NT2/D1 (cell line): ENCODE results near the gene KLRB1.
"Not testable (repeated sequence)": the region's sequence is repeated elsewhere in the genome, so short reads cannot be mapped to it uniquely, and the experiment has no call there.

Experiments used
- SUZ12 ChIP-seq: IDR thresholded peaks from 2 replicates; pipeline ENCODE4 v1.6.1; 2011; ENCODE audit not compliant: insufficient read length, insufficient read depth; ENCODE audit errors: extremely low read depth
- YY1 ChIP-seq: IDR thresholded peaks from 2 replicates; pipeline ENCODE4 v1.6.1; 2011; ENCODE audit not compliant: insufficient read length, insufficient read depth
- ZNF274 ChIP-seq: IDR thresholded peaks from 2 replicates; pipeline ENCODE4 v1.6.1; 2011; ENCODE audit warnings: mild to moderate bottlenecking, low read depth, low read length

DNA sequence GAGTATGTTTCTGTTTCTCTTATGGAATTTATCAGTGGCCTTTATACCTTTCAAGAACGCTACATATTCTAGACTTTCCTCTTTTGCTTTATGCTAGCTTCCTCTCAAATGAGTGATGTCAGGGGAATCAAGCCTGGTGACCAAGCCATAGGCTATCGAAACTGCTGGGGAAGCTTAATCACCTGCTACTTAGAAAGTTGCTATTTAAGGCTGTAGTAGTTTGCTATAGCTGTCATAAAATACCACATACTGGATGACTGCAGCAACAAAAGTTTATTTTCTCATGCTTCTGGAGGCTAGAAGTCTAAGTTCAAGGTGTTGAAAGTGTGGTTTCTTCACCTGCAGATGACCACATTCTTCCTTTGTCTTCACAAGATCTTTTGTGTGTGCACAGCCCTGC lies 43.3 kb downstream of the KLRB1 start:
- TF ChIP-seq YY1, ZNF274, SUZ12: not testable (repeated sequence)
